Ramos (cell line): ENCODE measurements around the gene OR52E4.

Experiments
- in situ Hi-C: fragments of 300-500 bp; cut with MboI; formaldehyde crosslinking; loops from one replicate; pipeline ENCODE4 v1.14.3; 2022; ENCODE audit warnings: low sequenced_read_pairs; ENCODE audit not compliant: unreplicated experiment

OR52E4 gene

DNA sequence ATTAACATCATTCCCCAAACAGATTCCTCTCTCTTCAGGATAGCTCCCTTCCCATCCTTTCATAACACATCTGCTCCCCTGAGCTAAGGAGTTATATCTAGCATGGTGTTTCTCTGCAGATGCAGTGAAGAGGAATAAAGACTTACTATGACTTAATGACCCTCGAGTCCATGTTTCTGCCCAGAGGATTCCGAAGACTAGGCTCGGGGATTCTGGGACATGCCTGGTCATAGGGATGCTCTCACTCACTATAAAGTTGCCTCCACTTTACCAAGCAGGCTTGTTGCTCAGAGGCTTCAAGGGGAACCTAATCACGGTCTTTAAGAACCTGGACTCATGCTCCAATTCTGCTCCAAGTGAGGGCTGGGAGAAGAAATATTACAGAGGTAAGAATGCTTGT is at the start of gene OR52E4:
Gene OR52E4, plus strand, starts transcription at position 301 of the 400 bp plus-strand sequence. CDS start 3,664 bp downstream, outside the sequence.
- in situ Hi-C loops = no loop called here

DNA sequence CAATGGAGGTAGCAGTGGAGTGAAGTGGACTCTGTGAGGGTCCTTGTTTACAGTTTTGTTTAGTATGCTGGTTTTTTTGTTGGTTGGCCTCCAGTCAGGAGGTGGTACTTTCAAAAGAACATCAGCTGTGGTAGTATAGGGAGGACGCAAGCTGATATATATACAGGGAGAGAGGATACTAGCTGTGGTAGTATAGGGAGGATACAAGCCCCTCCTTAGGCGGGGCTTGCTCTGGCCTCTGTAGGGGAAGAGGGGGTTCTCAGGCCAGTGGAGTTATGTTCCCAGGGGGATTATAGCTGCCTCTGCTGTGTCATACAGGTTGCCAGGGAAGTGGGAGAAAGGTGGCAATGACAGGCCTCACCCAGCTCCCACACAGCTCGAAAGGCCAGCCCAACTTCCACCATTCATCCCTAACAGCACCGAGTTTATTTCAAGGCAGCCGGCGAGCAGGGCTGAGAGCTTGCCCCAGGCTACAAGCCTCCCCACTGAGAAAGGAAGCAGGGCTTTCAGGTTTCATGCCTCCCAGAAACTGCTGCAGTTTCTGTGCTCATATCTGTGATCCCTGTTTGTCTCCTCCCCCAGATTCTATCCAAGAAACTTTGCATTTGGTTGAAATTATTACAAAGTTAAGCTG is 49.1 kb upstream of the OR52E4 start:
- in situ Hi-C loops = no loop called here

DNA sequence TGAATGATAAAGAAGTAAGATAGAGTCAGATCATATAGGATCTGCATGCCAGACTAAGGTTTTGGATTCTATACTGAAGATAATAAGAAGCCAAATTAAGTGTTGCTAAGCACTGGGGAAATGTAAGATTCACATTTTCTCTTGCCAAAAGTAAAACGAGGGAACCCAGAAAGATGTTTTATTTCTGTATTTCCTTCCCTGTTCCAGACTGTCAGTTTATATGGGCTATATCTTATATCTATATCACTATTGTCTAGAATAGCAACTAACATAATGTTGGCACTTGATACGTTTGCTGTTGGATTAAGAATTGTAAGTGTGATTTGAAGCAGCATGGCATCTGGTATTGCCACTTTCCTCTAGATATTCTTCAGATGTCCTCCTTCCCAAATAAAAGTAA is 47.0 kb upstream of the OR52E4 start:
- in situ Hi-C loops = no loop called here

DNA sequence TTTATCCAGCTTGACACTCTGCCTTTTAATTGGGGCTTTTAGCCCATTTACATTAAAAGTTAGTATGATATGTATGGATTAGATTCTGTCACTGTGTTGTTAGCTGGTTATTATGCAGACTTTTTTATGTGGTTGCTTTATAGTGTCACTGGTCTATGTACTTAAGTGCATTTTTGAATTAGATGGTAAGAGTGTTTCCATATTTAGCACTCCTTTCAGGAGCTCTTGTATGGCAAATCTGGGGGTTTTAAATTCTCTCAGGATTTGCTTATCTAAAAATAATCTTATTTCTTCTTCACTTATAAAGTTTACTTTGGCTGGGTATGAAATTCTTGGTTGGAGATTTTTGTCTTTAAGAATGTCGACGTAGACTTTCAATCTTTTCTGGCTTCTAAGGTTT is 42.7 kb upstream of the OR52E4 start:
- in situ Hi-C loops = no loop called here

DNA sequence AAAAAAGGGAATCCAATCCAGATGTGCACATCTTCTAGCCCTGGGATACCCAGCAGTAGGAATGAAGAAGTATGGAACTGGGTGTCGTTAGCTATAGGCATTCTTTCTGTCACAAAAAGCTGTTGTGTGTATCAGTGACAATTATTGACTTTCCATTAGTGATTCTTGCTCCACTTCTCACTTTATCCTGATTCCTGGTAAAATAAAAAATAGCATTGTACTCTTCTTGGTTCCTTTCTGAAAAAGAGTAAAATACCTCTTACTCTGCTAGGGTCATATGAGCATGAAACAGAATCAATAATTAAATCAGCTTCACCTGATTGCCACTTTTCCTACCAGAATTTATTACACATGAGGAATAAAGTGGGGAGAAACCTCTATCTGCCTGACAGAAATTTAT is 38.6 kb upstream of the OR52E4 start, which contains the start of gene OR52E6:
Gene OR52E6, minus strand, starts transcription at position 101 of the 400 bp plus-strand sequence. Its CDS starts 0 bp downstream, at position 101.
- in situ Hi-C loops = no loop called here

DNA sequence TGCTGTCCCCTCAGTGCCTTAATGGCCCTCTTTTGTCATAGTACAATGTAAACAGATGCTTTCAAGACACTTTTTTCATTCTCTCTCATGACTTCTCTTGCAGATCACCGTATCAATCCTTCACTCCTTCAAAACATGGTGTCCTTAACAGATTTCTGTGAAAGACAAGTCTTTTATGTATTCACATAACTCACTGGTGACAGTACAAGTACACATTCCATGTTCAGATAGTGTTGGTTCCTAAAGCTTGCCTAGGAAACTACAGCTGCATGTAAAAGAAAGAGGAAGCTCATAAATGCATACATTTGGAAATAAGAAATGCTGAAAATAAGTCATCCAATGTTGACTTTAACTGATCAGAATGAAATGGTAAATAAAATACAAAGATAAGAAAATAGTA is 33.7 kb upstream of the OR52E4 start:
- in situ Hi-C loops = no loop called here

DNA sequence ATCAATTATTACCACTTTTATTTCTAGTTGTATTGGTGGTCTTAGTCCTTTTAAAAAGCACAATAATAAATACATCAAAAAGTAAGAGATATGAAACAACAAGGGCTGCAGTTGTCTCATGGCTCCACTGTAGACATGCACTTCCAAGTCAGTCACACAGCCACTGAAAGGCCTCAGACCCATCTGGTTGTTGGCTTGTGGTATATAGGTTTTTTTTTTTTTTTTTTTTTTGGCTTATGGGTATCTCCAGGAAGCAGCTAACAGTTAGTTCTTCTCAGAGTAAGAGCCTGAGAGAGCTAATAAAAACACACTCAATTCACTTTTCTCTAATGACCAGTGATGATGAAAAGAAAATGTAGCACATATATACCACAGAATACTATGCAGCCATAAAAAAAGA is 32.7 kb upstream of the OR52E4 start:
- in situ Hi-C loops = no loop called here

DNA sequence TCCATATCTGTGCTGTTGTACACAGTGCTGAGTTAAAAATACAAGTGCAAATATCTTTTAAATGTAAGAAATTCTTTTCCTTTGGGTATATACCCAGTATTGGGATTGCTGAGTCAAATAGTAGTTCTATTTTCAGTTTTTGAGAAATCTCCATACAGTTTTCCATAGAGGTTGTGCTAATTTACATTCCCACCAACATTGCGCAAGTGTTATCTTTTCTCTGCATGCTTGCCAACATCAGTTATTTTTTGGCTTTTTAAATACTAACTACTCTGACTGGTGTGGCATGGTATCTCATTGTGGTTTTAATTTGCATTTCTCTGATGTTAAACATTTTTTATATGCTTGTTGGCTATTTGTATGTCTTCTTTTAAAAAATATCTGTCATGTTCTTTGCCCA is 29.4 kb upstream of the OR52E4 start:
- in situ Hi-C loops = no loop called here

DNA sequence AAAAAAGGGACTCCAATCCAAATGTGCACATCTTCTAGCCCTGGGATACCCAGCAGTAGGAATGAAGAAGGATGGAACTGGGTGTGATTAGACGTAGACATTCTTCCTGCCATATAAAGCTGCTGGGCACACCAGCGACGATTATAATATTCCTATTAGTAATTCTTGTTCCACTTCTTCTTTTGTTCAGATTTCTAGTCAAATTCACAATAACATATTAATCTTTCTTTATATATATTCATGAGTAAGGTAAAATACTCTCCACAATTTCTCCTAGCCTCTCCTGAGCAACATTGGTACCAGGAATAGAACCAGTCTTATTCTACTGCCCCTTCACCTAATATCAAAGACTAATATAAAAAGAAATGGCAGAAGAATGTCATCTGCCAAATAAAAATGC is 22.8 kb upstream of the OR52E4 start, which contains the start of gene OR52E8:
Gene OR52E8, minus strand, starts transcription at position 101 of the 400 bp plus-strand sequence. Its CDS starts 0 bp downstream, at position 101.
- in situ Hi-C loops = no loop called here

DNA sequence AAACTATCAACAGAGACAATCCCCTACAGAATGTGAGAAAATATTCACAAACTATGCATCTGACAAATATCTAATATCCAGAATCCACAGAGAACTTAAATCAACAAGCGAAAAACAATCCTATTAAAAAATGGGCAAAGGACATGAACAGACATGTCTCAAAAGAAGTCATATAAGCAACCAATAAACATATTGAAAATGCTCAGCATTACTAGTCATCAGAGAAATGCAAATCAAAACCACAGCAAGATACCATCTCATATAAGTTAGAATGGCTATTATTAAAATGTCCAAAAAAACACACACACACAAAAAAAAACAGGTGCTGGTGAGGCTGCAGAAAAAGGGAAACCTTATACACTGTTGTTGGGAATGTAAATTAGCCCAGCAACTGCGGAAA is 14.6 kb upstream of the OR52E4 start:
- in situ Hi-C loops = no loop called here

DNA sequence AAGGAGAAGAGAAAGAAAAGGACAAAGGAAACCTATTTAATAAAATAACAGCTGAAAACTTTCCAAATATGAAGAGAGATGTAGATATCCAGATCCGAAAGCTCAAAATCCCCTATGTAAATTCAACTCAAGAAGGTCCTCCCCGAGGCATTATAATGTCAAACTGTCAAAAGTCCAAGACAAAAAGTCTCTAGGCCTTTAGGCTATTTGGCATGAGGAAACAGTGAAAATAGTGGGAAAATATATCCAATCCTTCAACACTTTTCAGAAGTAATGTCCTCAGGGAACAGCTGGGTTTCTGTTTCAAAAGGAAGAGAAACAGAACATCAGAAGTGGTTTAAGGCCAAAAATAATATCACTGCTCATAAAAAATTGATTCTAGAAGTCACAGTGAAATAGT is 1.9 kb upstream of the OR52E4 start:
- in situ Hi-C loops = no loop called here

DNA sequence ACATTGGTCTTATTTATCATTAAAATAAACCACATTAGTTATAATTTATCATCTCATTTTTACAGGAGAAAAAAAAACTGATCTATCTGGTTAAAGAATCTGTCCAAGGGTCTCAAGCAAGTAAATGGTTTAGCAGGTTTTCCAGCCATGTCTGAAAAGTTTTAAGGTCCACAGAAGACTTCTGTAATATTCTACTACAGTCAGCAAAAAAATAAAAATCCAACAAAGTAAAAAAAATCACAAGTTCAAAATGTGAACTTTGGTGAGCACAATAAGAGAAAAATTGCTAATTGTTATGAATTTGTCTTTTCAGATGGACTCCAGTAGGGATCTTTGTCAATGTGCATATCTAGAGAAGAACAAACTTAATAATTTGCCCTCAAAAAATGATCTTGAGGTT is 1.3 kb downstream of the OR52E4 start:
- in situ Hi-C loops = no loop called here

DNA sequence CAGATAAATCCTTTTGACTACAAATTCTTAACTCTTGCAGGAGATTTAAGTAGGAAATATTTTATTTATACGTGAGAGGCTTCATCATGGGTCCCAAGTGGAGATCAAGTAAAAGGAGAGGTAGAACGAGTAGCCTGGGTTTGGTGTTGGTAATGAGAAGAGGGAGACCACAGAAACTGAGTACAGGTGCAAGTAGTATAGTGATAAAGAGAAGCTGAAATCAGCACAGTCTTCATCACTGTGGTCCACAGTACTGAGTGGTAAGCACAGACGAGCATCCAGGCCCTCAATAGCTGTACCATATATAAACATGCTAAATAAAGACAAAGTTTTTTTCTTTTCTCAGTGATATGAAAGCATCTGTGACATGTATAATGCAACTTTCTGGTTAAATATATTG is 6.7 kb downstream of the OR52E4 start:
- in situ Hi-C loops = no loop called here

DNA sequence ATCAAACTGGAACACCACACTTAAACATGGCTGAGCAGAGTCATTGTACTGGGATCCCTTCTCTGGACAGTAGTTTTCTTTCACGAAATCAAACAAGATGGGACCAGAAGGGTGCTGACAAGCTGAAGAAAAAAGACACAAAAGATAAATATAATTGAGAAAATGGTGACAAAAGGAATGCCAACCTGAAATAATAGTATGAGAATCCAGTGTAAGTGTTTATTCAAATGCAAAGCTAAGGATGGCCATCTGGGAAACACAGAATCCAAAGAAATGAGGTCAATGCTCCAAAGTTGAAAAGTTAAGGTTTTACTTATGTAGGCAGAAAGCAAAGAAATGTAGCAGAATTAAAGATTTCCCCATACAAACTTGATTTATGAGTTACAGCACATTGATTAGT is 7.2 kb downstream of the OR52E4 start:
- in situ Hi-C loops = no loop called here

DNA sequence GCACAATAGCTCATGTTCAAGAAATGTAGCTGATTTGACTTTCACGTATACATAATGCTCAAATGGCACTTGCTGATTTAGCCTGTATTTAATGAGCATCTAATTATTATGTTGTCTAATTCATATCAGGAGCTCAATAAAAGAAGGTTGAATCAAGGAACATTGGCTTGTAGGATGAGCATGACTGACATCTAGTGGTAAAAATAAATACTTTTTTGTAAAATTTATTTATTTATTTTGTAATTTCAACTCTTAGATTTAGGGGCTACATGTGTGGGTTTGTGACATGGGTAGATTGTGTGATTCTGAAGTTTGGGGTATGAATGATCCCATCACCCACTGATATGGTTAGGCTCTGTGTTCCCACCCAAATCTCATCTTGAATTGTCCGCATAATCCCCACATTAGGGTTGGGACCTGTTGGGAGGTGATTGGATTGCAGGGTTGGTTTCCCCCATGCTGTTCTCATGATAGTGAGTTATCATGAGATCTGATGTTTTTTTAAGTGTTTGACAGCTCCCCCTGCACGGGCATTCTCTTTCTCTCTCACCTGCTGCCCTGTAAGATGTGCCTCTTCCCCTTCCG is 10.9 kb downstream of the OR52E4 start:
- in situ Hi-C loops = no loop called here

DNA sequence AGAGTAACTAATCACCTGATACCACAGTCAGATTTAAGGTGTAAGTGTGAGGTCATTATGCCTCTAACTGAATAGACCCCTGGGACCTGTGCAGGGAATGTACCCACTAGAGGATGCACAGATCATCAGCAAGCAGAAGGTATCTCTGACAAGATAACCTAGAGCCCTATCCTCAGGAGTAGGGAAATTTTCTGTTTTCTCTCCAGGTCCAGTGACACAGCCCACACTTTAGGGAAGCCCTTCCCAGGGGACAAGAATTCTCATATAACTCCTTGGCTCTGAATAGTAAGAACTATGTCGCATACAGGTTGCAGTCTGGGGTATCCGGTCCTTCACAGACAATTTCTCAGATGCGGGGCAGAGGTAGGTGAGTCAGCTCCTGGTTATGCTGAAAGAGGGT is 12.5 kb downstream of the OR52E4 start, which contains the start of gene OR52E5:
Gene OR52E5, plus strand, starts transcription at position 301 of the 400 bp plus-strand sequence. CDS start 7,569 bp downstream, outside the sequence.
- in situ Hi-C loops = no loop called here

DNA sequence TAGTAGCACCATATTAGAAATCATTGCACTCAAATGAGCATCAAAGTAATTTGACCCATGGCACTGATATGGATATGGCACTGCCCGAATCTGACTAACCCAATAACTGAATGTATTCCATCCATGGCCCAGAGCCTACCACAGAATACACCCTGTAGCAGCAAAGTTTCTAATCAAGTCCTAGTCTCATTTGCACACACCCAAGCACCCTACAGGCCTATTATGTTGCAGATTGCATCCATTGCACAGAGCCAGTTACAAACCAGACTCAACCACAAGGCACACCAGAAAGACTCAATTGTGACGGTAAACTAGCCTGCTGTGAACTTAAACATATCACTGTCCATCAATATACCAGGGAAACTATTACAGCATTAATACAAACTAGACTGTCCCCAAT is 19.1 kb downstream of the OR52E4 start:
- in situ Hi-C loops = no loop called here

DNA sequence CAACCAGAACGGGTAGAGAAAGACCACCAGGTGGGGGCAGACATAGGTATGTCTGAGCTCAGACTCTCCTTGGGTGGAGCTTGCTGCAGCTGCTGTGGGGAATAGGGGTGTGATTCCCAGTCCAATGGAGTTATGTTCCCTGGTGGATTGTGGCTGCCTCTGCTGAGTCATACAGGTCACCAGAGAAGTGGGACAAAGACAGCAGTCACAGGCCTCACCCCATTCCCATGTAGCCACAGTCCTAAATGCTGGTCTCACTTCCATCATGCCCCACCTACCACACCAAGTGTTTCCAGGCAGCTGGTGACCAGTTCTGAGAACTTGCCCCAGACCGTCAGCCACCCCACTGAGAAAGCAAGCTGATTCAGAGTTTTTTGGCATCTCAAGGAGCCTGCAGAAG is 30.1 kb downstream of the OR52E4 start:
- in situ Hi-C loops = no loop called here

DNA sequence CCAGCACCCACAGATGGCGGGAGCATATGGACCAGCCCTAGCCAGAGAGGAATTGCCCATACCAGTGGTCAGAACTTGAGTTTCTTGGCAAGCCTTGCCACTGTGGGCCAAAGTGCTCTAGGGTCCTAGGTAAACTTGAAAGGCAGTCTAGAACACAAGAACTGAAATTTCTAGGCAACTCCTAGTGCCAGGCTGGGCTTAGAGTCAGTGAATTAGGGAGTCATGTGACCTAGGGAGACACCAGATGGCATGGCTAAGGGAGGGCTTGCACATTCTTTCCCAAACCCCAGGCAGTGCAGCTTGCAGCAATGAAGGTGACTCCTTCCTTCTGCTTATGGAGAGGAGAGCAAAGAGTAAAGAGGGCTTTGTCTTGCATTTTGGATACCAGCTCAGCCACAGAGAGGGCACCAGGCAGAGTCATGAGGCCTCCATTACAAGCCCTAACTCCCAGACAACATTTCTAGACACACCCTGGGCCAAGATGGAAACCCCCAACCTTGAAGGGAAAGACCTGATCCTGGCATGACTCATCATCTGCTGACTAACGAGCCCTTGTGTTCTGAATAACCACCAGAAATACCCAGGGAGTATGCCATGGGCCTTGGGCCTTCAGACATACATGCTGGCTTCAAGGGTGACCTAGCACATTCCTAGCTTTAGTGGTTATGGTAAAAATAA is 42.5 kb downstream of the OR52E4 start:
- in situ Hi-C loops = no loop called here

DNA sequence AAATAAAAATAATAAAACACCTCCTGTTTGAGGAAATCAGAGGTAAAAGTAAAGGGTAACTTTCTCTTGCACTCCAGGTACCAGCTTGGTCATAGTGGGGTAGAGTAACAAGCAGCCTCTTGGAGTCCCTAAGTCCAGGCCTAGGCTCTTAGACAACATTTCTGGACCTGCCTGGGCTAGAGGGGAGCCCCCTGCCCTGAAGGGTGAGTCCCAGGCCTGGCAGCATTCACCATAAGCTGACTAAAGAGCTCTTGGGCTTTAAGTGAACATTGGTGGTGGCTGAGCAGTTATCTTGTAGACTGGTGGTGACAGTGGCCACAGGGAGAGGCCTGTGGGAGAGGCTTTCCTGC is 43.0 kb downstream of the OR52E4 start:
- in situ Hi-C loops = no loop called here

DNA sequence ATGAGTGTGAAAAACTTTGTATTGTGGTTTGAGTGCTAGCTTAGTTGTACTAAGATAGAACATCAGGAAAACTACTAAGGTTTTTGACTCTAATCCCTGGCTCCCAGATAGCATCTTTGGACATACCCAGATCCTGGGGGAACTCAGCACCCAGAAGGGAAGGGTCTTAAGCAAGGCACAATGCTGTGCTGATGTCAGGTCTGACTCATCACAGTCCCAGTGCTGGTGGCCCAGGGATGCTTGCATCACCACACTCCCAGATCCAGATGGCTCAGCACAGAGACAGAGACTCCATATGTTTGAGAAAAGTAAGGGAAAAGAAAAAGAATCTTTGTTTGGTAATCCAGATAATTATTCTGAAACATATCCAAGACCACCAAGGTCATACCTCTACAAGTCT is 43.4 kb downstream of the OR52E4 start:
- in situ Hi-C loops = no loop called here

DNA sequence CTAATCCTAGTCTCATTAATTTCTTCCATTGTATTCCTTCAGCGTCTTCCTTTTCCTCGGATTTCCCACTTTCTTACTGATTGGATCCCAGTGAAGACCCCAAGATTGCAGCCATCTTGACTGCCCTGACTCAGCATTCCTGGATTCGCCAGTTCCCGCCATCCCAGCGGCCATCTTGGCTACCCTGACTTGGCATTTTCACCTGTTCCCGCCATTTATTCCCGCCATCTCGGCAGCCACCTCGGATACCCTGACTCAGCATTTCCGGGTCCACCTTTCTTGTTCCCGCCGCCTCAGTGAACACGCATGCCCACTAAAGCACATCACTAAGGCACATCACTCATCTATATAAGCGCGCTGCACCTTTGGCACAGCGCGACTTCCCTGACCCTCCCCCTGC is 47.8 kb downstream of the OR52E4 start:
- in situ Hi-C loops = no loop called here
